Kidney epithelial cell (primary cell): ENCODE measurements around the gene SMC3. TPM values are rescaled to one million over a fixed set of nuclear protein-coding genes. Genes with fewer than 3 reads are reported as not detected.
"Not testable (repeated sequence)": the region's sequence is repeated elsewhere in the genome, so short reads cannot be mapped to it uniquely, and the experiment has no call there.

Experiments used
- DNase-seq: peaks from one replicate; pipeline ENCODE4 v3.0.0-alpha.2; 2010; ENCODE audit warnings: low read depth
- H3K27me3 ChIP-seq: 2 replicates; pipeline ENCODE4 v1.6.0; 2011; ENCODE audit warnings: low read length; ENCODE audit not compliant: control insufficient read depth, insufficient read depth
- H3K36me3 ChIP-seq: 2 replicates; pipeline ENCODE4 v1.5.1; 2011; ENCODE audit warnings: low read length; ENCODE audit not compliant: control insufficient read depth, insufficient read depth
- H3K4me3 ChIP-seq: 2 replicates; pipeline ENCODE4 v1.5.1; 2011; ENCODE audit warnings: low read depth, mild to moderate bottlenecking, control low read depth, low read length
- total RNA-seq: library from RNA; depleted of rRNA; stranded (reverse); fragments of >200 nt; gene quantifications from 2 replicates; pipeline ENCODE4 v1.2.3, GENCODE V29; 2015
- TF ChIP-seq, protein P1 (sequence below): IDR thresholded peaks from 2 replicates; pipeline ENCODE4 v1.5.1; 2011; ENCODE audit warnings: mild to moderate bottlenecking, moderate library complexity, low read length, control low read depth, inconsistent platforms; ENCODE audit not compliant: insufficient read depth, poor library complexity, severe bottlenecking

Gene SMC3
- total RNA-seq, 1 donor from 2014 or later = 35.3 TPM

DNA sequence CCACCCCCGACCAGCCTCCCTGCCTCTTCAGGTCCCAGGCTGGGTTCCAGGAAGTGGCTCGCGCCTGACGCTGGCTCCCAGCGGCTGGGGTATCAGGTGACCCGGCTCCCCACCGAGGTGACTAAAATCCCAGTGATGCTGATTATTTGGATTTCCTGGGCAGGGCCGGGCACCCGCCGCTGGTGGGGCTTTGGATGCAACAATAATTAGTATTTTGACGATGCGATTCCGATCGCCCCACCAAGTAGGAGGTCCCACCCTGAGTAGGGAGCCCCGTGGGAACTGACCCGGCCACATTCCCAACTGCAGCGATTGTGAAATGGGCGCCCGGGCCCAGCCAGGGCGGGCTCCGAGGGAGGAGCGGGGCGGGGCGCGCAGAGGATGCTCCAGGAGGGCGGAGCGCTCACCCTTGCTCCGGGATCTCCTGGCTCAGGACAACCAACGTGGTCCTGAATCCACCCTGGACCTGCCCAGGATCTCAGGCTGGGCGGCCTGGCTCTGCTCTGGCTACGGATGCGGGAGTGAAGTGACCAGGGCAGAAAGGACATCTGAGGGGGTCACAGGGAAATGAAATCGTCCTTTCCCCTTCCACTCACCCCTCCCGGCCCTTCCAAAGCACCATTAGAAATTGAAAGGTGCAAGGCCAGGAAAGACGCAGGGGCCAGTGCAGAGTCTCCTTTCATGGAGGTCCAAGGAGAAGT is 37.2 kb upstream of the SMC3 start:
- DNase-seq = no peak
- no peaks in the 10 kb centered on the region for H3K36me3 ChIP-seq
- TF ChIP-seq, protein P1, sequence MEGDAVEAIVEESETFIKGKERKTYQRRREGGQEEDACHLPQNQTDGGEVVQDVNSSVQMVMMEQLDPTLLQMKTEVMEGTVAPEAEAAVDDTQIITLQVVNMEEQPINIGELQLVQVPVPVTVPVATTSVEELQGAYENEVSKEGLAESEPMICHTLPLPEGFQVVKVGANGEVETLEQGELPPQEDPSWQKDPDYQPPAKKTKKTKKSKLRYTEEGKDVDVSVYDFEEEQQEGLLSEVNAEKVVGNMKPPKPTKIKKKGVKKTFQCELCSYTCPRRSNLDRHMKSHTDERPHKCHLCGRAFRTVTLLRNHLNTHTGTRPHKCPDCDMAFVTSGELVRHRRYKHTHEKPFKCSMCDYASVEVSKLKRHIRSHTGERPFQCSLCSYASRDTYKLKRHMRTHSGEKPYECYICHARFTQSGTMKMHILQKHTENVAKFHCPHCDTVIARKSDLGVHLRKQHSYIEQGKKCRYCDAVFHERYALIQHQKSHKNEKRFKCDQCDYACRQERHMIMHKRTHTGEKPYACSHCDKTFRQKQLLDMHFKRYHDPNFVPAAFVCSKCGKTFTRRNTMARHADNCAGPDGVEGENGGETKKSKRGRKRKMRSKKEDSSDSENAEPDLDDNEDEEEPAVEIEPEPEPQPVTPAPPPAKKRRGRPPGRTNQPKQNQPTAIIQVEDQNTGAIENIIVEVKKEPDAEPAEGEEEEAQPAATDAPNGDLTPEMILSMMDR = no peak
- H3K4me3 ChIP-seq = no peak overlapping the region
- no peaks in the 10 kb centered on the region for H3K27me3 ChIP-seq

DNA sequence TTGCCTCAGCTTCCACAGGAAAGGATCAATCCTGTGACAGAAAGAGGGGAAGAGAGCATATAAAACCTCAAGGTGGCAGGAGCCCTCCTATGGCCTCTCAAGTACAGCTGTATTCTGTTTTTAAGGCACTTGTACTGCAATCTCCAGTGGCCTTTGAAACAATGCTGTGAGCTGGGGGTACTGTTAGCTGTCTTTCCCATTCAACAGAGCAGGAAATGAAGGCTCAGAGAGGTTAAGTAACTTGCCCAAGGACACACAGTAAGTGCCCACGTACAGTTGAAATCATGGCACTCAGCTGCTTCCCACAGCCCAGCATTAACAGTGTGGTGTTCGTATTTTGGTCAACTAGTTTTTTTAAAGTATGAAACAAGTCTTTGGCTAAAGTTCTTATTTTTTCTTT is 35.8 kb upstream of the SMC3 start:
- Histone ChIP-seq H3K4me3 (no peak overlapping the region), H3K36me3 (no peaks in the 10 kb centered on the region), H3K27me3 (no peaks in the 10 kb centered on the region)
- TF ChIP-seq, protein P1 = no peak
- no peak for DNase-seq

DNA sequence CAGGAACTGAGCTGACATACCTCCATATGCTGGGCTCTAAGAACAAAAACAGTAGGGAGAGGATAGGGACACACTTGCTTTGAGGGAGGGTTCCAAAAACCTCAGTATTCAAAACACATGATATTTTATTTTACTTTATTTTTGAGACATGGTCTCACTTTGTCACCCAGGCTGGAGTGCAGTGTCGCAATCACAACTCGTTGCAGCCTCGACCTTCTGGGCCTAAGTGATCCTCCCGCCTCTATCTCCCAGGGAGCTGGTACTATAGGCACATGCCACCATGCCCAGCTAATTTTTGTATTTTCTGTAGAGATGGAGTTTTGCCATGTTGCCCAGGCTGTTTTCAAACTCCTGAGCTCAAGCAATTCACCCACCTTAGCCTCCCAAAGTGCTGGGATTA is 34.9 kb upstream of the SMC3 start:
- DNase-seq, H3K4me3 ChIP-seq, H3K27me3 ChIP-seq, H3K36me3 ChIP-seq: not testable (repeated sequence)

DNA sequence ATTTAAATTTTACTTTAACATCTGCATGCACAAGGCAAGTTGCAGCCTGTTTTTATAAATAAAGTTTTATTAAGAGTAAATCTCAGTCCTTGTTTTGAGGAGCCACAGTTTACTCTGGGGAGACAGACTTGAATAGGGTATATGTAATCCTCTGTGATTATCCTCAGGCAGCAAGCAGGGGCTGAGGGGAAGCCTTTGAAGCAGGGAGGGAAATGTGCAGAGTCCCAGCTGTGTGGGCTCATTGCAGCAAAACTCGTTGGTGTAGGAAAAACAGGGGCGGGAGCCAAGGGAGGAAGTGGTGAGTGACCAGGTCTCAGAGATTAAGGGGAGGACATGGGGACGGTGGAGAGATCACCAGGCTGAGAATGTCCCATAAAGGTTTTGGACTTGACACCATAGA is 34.3 kb upstream of the SMC3 start:
- no peak overlapping the region for H3K4me3 ChIP-seq
- H3K27me3 ChIP-seq = no peaks in the 10 kb centered on the region
- no peaks in the 10 kb centered on the region for H3K36me3 ChIP-seq
- TF ChIP-seq, protein P1 = no peak
- no peak for DNase-seq

DNA sequence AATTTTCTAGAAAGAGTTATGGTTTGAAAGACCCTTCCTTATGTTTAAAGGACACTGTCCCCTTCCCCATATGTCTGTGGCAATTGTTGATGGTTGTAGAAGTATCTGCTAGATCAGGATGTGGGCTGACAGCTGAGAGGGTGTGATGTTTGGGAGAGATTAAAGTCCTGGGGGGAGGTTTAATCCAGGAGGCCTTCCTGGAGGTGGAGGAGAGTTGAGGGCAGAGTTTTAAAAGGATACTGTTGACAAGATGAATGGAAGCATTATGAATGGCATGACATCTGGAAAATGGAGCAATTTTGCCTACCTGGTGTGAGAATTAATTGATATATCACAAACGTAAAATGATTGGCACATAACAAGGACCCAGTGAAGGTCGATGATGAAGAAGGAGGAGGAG is 32.9 kb upstream of the SMC3 start:
- DNase-seq = no peak
- Histone ChIP-seq H3K4me3 (no peak overlapping the region), H3K27me3 (no peaks in the 10 kb centered on the region)

DNA sequence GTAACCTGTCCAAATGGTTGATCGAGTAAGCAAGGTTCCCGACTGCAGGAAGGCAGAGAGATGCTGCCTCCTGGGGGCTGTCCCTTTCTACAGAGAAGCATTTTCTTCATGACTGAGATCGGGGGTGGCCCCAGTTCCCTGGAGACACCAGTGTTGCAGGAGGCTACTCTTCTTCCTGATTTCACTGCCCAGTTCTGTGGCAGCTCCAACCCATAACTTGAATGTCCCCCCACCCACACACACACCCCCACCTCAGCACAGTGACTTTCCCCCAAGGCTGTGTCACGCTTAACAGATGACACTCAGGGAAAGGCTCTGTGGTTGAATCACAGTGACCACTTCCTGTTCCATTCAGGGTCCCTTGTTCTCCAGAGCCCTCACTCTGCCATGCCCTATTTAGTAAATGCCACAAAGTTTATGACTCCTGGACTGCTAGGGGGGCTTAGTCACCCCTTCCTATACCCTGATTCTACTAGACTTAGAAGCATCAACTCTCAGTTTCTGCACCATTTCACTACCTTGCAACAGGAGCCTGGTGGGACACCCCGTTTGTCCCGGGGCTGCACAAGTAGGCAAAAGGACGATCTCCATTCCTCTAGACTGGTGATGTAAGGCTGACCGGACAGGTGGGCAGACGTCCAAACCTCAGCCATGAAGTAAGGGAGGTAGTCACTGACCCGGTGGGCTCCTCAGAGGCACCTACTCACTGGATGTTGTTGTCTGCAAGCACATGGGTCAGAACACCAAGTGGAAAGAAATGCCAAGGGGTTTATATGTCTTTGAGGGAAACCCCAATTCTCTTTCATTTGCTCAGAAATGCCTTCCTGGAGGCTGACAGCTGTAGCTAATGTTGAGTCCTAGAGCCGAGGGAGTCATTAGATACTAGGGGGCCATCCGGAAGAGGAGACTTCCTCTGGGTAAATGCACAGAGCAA is 31.3 kb upstream of the SMC3 start:
- DNase-seq = peak; percentile 81
- TF ChIP-seq, protein P1 = peak; percentile 59
- no peaks in the 10 kb centered on the region for H3K36me3 ChIP-seq
- no peak overlapping the region for H3K4me3 ChIP-seq
- H3K27me3 ChIP-seq = no peaks in the 10 kb centered on the region

More for the DNA sequence above, 32.9 kb upstream of the SMC3 start:
- TF ChIP-seq, protein P1 = no peak
- H3K36me3 ChIP-seq = no peaks in the 10 kb centered on the region
